ENCODE data around the gene TCP1. TPM values are rescaled to one million over a fixed set of nuclear protein-coding genes. Genes with fewer than 3 reads are reported as not detected.

The TCP1 gene
- total and polyA plus RNA-seq, 2 experiments from 2014 or later, result 222 to 346 TPM

- TF ChIP-seq ZNF462 (CRISPR knock-in tag; IDR thresholded peaks at IDR 0.05), result no peak
- TF ChIP-seq CREB1 (CRISPR knock-in tag; IDR thresholded peaks at IDR 0.05; ENCODE audit: low read depth), result no peak
- TF ChIP-seq STAT1 (IDR thresholded peaks at IDR 0.05; ENCODE audit: unreplicated experiment), result no peak
- TF ChIP-seq POLR2AphosphoS5 (IDR thresholded peaks at IDR 0.05; ENCODE audit: low read depth), result no peak
- no peak for TF ChIP-seq ZNF331 (CRISPR knock-in tag; IDR thresholded peaks at IDR 0.05; ENCODE audit: low read depth)
- no peak for TF ChIP-seq NANOG (IDR thresholded peaks at IDR 0.05; ENCODE audit: borderline replicate concordance)
- TF ChIP-seq, protein P1, sequence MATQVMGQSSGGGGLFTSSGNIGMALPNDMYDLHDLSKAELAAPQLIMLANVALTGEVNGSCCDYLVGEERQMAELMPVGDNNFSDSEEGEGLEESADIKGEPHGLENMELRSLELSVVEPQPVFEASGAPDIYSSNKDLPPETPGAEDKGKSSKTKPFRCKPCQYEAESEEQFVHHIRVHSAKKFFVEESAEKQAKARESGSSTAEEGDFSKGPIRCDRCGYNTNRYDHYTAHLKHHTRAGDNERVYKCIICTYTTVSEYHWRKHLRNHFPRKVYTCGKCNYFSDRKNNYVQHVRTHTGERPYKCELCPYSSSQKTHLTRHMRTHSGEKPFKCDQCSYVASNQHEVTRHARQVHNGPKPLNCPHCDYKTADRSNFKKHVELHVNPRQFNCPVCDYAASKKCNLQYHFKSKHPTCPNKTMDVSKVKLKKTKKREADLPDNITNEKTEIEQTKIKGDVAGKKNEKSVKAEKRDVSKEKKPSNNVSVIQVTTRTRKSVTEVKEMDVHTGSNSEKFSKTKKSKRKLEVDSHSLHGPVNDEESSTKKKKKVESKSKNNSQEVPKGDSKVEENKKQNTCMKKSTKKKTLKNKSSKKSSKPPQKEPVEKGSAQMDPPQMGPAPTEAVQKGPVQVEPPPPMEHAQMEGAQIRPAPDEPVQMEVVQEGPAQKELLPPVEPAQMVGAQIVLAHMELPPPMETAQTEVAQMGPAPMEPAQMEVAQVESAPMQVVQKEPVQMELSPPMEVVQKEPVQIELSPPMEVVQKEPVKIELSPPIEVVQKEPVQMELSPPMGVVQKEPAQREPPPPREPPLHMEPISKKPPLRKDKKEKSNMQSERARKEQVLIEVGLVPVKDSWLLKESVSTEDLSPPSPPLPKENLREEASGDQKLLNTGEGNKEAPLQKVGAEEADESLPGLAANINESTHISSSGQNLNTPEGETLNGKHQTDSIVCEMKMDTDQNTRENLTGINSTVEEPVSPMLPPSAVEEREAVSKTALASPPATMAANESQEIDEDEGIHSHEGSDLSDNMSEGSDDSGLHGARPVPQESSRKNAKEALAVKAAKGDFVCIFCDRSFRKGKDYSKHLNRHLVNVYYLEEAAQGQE (IDR thresholded peaks at IDR 0.05; ENCODE audit: unreplicated experiment), result no peak
- no peak for TF ChIP-seq EZH2phosphoT487 (IDR thresholded peaks at IDR 0.05; ENCODE audit: unreplicated experiment)
- no peak for TF ChIP-seq EZH2 (IDR thresholded peaks at IDR 0.05; ENCODE audit: low read depth, unreplicated experiment)
- TF ChIP-seq ZNF114 (CRISPR knock-in tag; IDR thresholded peaks at IDR 0.05), result no peak
Measured at GRCh38 chr6:159832946-159833345, 43.5 kb upstream of the TCP1 start (continued).

Measured in GM23338 (cell line).